Measurements from ENCODE around the gene NUCKS1. TPM values are rescaled to one million over a fixed set of nuclear protein-coding genes. Genes with fewer than 3 reads are reported as not detected.

Gene NUCKS1
- total RNA-seq, 3 donors from 2014 or later, result 84.5 to 107 (median 93.4) TPM

DNA sequence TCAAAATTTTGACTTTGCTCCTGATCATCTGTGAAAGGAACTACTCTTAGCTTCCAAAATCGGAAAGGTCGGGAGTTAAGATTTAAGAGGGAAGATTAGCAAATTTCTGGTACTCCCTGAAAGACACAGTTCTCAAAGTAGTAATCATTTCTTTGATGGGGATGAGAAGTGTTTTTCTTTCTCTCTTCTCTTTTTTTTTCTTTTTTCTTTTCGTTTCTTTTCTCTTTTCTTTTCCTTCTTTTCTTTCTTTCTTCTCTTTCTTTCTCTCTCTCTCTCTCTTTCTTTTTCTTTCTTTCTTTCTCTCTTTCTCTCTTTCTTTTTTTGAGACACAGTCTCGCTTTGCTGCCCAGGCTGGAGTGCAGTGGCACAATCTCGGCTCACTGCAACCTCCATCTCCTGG is 30.4 kb upstream of the NUCKS1 start:
- H3K36me3 Mint-ChIP-seq (ENCODE audit: insufficient read depth), result no peaks in the 10 kb centered on the region
- no peak overlapping the region for H3K4me3 Mint-ChIP-seq
- ATAC-seq, result no peak
- peaks cover 22% of the 10 kb centered on the region for H3K4me1 Mint-ChIP-seq (ENCODE audit: low read depth)
- H3K9me3 Mint-ChIP-seq, result no peaks in the 10 kb centered on the region
- no peak for DNase-seq
- H3K27me3 Mint-ChIP-seq (ENCODE audit: low read depth), result no peaks in the 10 kb centered on the region

DNA sequence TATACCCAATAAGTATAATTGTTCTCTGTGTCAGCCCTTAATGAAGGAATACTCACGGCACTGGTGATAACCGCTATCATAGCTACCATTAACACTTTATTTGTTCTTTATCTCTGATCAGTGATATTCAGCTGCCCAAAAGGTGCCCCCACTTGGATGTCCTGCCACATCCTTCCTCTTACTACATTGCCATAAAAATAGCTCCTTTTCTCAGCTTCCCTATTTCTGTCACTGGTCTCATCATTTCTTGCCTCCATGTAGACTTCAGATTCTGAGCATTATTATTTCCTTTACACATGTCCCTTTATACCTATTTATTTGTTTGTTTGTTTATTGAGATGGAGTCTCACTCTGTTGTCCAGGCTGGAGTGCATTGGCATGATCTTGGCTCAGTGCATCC is 28.0 kb upstream of the NUCKS1 start:
- Mint-ChIP-seq H3K4me3 (no peak overlapping the region), H3K4me1 (ENCODE audit: low read depth) (peaks cover 36% of the 10 kb centered on the region), H3K9me3 (no peaks in the 10 kb centered on the region), H3K27me3 (ENCODE audit: low read depth) (no peaks in the 10 kb centered on the region), H3K36me3 (ENCODE audit: insufficient read depth) (no peaks in the 10 kb centered on the region)
- ATAC-seq (no peak), DNase-seq (no peak)

DNA sequence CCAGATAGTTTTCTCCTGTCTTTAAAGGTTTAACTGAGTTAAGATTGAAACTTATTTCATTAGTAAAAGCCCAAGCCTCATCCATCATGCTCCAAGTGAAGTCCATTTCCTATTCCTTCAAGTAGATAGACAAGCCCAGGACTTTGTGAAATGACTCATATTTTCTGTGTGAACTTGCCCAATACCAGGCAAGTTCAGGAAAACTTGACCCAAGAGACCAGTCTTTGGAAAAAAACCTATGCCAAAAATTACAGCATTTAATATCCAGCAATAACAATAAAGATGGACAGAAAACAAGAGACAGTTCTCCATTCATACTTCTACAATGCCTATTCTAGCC is 25.7 kb upstream of the NUCKS1 start:
- Mint-ChIP-seq H3K36me3 (ENCODE audit: insufficient read depth) (peaks cover 2% of the 10 kb centered on the region), H3K27me3 (ENCODE audit: low read depth) (no peaks in the 10 kb centered on the region), H3K4me1 (ENCODE audit: low read depth) (peaks cover 52% of the 10 kb centered on the region), H3K4me3 (peak overlapping the region; percentile 91), H3K9me3 (no peaks in the 10 kb centered on the region)
- DNase-seq (no peak), ATAC-seq (no peak)

DNA sequence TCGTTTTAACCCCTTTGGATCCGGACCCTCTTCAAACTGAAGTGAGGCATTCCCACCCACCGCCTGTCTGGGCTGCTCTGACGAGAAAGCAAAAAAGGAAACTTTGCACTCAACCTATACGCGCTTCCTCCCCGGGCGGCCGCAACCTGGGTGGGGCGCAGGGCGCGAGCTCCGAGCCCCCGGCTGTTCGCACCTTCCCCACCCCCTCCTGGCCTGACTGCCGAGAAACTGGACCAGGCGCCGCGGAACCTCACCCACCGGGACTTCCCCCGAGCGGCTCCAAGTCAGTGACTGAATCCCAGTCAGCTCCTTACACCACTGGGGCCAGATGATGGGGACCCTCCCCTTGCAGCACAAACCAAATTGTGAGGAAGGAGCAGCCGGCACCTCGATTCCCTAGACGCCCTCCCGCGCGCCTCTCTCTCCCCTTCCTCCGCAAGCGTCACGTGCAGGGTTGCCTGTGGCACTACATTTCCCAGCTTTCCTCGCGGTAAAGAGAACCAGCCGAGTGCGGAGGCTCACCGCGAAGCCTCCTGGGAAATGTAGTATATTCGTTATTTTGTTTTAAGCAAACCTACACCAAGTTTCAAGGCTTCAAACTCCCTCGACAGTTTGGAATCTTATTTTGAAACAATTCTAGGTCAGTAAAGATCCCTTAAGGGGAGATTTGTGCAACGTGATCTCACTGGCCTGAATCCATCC is 25.2 kb upstream of the NUCKS1 start, which contains the start of gene RAB29:
Gene RAB29, minus strand, starts transcription at position 468 of the 702 bp plus-strand sequence. CDS start 526 bp downstream, outside the sequence.
- H3K27me3 Mint-ChIP-seq (ENCODE audit: low read depth), result no peaks in the 10 kb centered on the region
- H3K9me3 Mint-ChIP-seq, result no peaks in the 10 kb centered on the region
- H3K4me3 Mint-ChIP-seq, result peak within 1 kb of the TSS; percentile 91
- H3K36me3 Mint-ChIP-seq (ENCODE audit: insufficient read depth), result peaks cover 5% of the 10 kb centered on the region
- ATAC-seq (peak; percentile 84 to 86), DNase-seq (peak; percentile 71)
- peaks cover 56% of the 10 kb centered on the region for H3K4me1 Mint-ChIP-seq (ENCODE audit: low read depth)

DNA sequence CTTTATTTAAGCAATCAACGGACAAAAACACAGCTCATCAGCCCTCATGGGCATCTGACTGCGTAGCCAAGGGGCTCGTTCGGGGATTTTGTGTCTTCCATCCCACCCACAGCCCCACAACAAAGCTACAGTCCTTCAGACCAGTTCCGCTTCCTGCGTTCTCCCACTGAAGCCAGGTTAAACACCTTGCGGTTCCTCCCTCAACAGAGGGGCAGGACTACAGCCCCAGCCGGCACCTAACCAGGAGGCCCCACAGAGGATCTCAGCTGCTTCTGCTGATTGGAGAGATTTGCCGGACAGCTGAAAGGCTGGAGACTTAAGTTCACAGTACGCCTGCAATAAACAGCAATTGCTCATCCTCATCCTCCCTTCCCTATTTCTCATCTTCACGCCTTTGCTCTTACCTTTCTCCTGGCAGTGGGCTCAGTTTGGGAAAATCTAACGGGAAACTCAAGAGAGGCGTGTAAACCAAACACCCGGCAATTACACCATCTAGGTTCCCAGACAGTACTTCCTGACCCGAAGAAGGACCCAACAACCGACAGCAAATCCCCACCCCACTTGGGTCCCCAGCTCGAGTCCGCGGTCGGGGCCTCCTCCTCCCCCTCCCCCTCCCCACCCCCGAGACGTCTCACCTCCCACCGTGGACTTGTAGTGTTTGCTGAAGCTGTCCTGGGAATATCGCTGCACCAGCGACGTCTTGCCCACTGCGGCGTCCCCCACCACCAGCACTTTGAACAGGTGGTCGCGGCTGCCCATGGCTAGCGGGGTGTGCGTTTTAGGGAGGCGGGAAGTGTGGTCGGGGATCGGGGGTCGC is 24.4 kb upstream of the NUCKS1 start:
- Mint-ChIP-seq H3K4me3 (peak overlapping the region; percentile 91), H3K36me3 (ENCODE audit: insufficient read depth) (peaks cover 5% of the 10 kb centered on the region)

DNA sequence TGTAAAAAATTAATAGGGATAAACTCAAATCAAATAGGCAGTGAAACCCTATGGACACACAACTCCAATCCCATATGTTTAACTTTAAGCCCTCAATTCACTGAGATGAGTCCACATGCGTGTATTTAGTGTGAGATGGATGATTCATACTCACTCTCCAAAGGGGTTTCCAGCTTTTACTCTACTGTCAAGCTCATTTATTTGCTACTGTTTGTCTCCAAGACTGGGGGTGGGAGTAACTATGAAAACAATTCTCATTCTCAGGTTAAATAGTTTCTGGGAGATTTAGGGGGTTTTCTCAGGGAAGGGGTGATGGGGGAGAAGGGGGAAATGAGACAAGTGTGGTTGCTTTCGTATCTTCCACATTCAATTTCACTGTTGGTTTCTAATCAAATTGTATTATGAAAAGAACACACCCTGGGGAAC is 22.6 kb upstream of the NUCKS1 start:
- no peaks in the 10 kb centered on the region for H3K9me3 Mint-ChIP-seq
- H3K4me3 Mint-ChIP-seq, result peak overlapping the region; percentile 91
- no peaks in the 10 kb centered on the region for H3K27me3 Mint-ChIP-seq (ENCODE audit: low read depth)
- peaks cover 7% of the 10 kb centered on the region for H3K36me3 Mint-ChIP-seq (ENCODE audit: insufficient read depth)
- peaks cover 59% of the 10 kb centered on the region for H3K4me1 Mint-ChIP-seq (ENCODE audit: low read depth)
- ATAC-seq (peak; percentile 67 to 70), DNase-seq (no peak)

More for the DNA sequence above, 24.4 kb upstream of the NUCKS1 start:
- peaks cover 58% of the 10 kb centered on the region for H3K4me1 Mint-ChIP-seq (ENCODE audit: low read depth)
- H3K9me3 Mint-ChIP-seq, result no peaks in the 10 kb centered on the region
- DNase-seq (peak; percentile 12), ATAC-seq (peak; percentile 9)
- no peaks in the 10 kb centered on the region for H3K27me3 Mint-ChIP-seq (ENCODE audit: low read depth)

DNA sequence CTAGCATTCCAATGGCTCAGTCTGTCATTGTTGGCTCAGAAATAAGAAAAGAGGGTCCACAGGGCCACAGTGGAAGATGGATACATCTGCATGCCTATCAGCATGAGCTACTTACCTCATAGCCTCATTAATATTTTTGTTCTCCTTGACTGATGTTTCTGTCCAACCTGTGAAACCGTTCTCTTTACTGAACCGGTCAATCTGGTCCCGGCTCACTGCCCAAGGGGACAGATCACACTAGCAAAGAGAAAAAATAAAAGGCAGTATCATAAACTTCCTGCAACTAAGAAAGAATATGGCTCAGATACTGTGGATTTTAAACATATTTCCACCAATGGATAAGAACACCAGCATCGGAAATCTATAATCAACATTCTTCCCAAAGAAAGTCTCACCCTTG is 20.6 kb upstream of the NUCKS1 start:
- no peaks in the 10 kb centered on the region for H3K9me3 Mint-ChIP-seq
- DNase-seq (no peak), ATAC-seq (no peak)
- no peaks in the 10 kb centered on the region for H3K27me3 Mint-ChIP-seq (ENCODE audit: low read depth)
- H3K36me3 Mint-ChIP-seq (ENCODE audit: insufficient read depth), result peaks cover 12% of the 10 kb centered on the region
- H3K4me3 Mint-ChIP-seq, result no peak overlapping the region
- H3K4me1 Mint-ChIP-seq (ENCODE audit: low read depth), result peaks cover 52% of the 10 kb centered on the region

DNA sequence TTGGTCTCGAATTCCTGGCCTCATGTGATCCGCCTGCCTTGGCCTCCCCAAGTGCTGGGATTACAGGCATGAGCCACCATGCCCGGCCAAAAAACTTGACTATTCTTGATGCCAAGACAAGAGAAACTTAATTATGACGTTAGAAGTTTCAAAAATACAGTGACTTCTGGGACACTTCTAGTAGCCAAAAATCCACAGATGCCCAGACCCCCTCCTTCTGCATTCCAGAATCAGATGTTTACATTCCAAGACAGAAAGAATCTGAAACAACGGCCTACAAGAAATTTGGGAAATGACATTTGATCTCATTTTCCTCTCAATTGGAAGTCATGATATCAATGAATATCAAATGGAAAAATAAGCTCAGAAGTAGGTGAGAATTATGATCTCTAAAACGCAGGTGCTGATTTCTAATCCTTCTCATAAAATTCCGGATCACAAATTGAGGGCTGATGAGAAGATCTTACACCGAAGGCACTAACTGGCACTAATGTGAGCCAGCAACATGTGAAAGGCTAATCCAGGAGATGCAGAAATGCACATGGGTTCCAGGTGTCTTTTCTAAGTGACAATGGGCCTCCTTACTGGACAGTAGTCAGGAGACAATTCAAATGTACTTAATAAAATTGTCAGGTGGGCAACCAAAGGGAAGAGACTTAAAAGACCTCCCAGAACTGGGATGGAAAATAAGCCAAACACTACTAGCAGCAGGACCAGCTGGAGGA is 19.8 kb upstream of the NUCKS1 start:
- no peaks in the 10 kb centered on the region for H3K9me3 Mint-ChIP-seq
- H3K27me3 Mint-ChIP-seq (ENCODE audit: low read depth), result no peaks in the 10 kb centered on the region
- H3K36me3 Mint-ChIP-seq (ENCODE audit: insufficient read depth), result peaks cover 12% of the 10 kb centered on the region
- no peak overlapping the region for H3K4me3 Mint-ChIP-seq
- DNase-seq, result no peak
- H3K4me1 Mint-ChIP-seq (ENCODE audit: low read depth), result peaks cover 47% of the 10 kb centered on the region
- no peak for ATAC-seq

DNA sequence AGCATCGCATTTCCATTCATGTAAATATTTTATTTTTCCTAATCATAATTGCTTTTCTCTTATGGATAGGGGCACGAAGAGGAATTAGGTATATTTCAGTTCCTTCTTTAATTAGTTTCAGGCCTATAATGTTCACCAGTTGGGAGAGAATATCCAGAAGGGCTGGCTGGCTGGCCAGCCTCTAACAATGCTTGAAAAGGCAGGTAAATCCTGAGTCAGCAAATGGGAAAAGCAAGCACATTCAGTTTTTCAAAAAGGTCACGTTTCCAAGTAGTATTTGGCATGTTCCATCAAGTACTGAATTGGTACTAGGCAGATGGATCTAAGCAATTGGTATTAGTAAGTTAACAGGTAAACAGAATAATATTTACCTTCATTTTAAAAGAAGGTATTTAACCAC is 17.3 kb upstream of the NUCKS1 start:
- Mint-ChIP-seq H3K4me3 (no peak overlapping the region), H3K36me3 (ENCODE audit: insufficient read depth) (peaks cover 14% of the 10 kb centered on the region), H3K9me3 (no peaks in the 10 kb centered on the region), H3K27me3 (ENCODE audit: low read depth) (no peaks in the 10 kb centered on the region), H3K4me1 (ENCODE audit: low read depth) (peaks cover 28% of the 10 kb centered on the region)
- DNase-seq (no peak), ATAC-seq (no peak)

DNA sequence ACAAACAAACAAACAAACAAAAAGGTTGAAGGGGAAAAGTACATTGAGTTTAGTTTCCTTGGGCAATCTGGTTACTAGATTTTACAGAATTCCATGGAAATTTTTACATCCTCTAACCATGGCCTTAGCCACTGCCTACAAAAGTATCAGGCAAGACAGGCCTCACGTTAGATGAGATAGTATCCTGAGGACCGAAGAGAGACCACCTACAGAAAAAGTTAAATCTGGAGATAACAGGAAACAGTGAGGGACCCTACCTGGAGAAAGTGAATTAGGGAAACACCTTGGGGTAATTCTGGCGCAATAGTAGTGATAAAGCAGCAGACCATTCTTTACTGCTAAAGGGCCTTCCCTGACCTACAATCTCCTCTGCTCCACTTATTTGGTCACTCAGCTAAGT is 16.6 kb upstream of the NUCKS1 start:
- H3K36me3 Mint-ChIP-seq (ENCODE audit: insufficient read depth), result peaks cover 14% of the 10 kb centered on the region
- no peaks in the 10 kb centered on the region for H3K9me3 Mint-ChIP-seq
- H3K27me3 Mint-ChIP-seq (ENCODE audit: low read depth), result no peaks in the 10 kb centered on the region
- H3K4me3 Mint-ChIP-seq, result no peak overlapping the region
- H3K4me1 Mint-ChIP-seq (ENCODE audit: low read depth), result peaks cover 21% of the 10 kb centered on the region
- no peak for DNase-seq
- ATAC-seq, result no peak

DNA sequence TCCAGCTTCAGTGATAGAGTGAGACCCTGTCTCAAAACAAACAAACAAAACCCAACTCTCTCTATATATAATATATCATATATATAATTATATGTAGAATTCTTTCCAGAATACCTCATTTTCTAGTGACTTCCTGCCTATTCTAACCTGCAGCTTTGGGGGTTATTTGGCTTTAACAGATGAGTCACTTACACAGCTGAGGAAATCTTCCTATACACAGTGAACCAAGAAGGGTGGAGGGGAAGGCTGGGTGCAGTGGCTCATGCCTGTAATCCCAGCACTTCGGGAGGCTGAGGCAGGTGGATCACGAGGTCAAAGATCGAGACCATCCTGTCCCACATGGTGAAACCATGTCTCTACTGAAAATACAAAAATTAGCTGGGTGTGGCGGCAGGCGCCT is 16.1 kb upstream of the NUCKS1 start:
- Mint-ChIP-seq H3K4me3 (no peak overlapping the region), H3K9me3 (no peaks in the 10 kb centered on the region), H3K4me1 (ENCODE audit: low read depth) (peaks cover 16% of the 10 kb centered on the region), H3K36me3 (ENCODE audit: insufficient read depth) (peaks cover 14% of the 10 kb centered on the region), H3K27me3 (ENCODE audit: low read depth) (no peaks in the 10 kb centered on the region)
- ATAC-seq, result peak in 1 of 2 donors; percentile 43
- no peak for DNase-seq

DNA sequence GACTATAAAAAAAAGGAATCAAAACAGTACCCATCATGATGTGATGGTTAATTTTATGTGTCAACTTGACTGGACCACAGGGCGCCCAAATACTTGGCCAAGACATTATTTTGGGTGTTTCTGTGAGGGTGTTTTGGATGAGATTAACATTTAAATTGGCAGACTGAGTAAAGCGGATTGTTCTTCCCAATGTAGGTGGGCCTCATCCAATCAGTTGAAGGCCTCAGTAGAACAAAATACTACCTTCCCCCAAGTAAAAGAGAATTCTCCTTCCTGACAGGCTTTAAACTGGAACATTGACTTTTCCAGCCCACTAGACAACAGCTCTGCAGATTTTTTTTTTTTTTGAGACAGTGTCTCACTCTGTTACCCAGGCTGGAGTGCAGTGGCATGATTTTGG is 14.6 kb upstream of the NUCKS1 start:
- Mint-ChIP-seq H3K36me3 (ENCODE audit: insufficient read depth) (peaks cover 9% of the 10 kb centered on the region), H3K4me3 (no peak overlapping the region), H3K27me3 (ENCODE audit: low read depth) (no peaks in the 10 kb centered on the region), H3K4me1 (ENCODE audit: low read depth) (peaks cover 7% of the 10 kb centered on the region), H3K9me3 (no peaks in the 10 kb centered on the region)
- DNase-seq (no peak), ATAC-seq (no peak)

DNA sequence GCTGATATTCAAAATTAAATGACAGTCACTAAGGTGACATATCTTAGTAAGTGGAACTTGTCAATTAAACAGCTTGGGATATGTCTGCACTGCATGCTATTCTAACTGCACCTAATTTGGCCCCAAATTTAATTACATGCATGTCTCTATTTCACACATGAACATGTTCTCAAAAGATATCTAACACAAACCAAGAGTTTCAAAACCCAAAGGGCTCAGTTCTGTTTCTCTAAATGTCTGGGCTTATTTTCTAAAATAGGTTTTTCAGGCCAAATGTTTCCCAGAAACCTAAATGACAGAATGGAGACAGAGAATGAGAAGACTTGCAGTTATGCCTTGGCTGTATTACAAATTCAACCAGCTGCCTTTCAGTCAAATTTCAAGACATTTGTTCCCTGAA is 14.0 kb upstream of the NUCKS1 start:
- Mint-ChIP-seq H3K4me3 (no peak overlapping the region), H3K27me3 (ENCODE audit: low read depth) (no peaks in the 10 kb centered on the region), H3K4me1 (ENCODE audit: low read depth) (peaks cover 6% of the 10 kb centered on the region), H3K36me3 (ENCODE audit: insufficient read depth) (peaks cover 7% of the 10 kb centered on the region), H3K9me3 (no peaks in the 10 kb centered on the region)
- no peak for DNase-seq
- ATAC-seq, result peak in 1 of 2 donors; percentile 54

DNA sequence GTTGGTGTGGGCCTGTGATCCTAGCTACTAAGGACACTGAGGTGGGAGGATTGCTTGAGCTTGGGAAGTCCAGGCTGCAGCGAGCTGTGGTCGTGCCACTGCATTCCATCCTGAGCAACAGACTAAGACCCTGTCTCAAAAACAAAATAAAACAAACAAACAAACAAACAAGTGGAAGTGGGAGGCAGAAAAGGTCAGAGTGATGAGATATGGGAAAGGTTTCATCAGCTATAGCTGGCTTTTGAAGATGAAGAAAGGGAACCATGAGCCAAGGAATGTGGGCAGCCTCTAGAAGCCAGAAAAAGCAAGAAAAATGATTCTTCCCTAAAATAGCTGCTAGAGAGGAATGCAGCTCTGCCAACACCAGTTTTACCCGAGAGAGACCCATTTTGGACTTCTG is 10.6 kb upstream of the NUCKS1 start:
- Mint-ChIP-seq H3K9me3 (no peaks in the 10 kb centered on the region), H3K36me3 (ENCODE audit: insufficient read depth) (peaks cover 6% of the 10 kb centered on the region), H3K27me3 (ENCODE audit: low read depth) (no peaks in the 10 kb centered on the region), H3K4me3 (no peak overlapping the region), H3K4me1 (ENCODE audit: low read depth) (peaks cover 2% of the 10 kb centered on the region)
- ATAC-seq (no peak), DNase-seq (no peak)
